HUES48 (cell line): Measurements from ENCODE around the gene DPP8.
"Not testable (repeated sequence)": the region's sequence is repeated elsewhere in the genome, so short reads cannot be mapped to it uniquely, and the experiment has no call there.

Experiments
- H3K27ac ChIP-seq: one replicate; pipeline ENCODE4 v1.7.0; 2013; ENCODE audit warnings: low read depth, low read length, inconsistent platforms
- H3K27me3 ChIP-seq: 2 replicates; pipeline ENCODE4 v1.6.1; 2013; ENCODE audit warnings: mild to moderate bottlenecking, low read length; ENCODE audit not compliant: control insufficient read depth, insufficient read depth
- H3K36me3 ChIP-seq: 2 replicates; pipeline ENCODE4 v1.6.1; 2013; ENCODE audit warnings: low read length; ENCODE audit not compliant: control insufficient read depth, insufficient read depth
- H3K4me1 ChIP-seq: 2 replicates; pipeline ENCODE4 v1.6.1; 2013; ENCODE audit warnings: mild to moderate bottlenecking, low read length; ENCODE audit not compliant: control insufficient read depth, insufficient read depth
- H3K4me3 ChIP-seq: 2 replicates; pipeline ENCODE4 v1.5.1; 2013; ENCODE audit warnings: mild to moderate bottlenecking, low read depth, low read length
- H3K9ac ChIP-seq: 2 replicates; pipeline ENCODE4 v1.6.1; 2013; ENCODE audit warnings: mild to moderate bottlenecking, low read depth, low read length, moderate library complexity
- H3K9me3 ChIP-seq: 2 replicates; pipeline ENCODE4 v1.6.1; 2013; ENCODE audit warnings: low read length; ENCODE audit not compliant: control insufficient read depth, insufficient read depth

Gene DPP8

GRCh38 chr15:65468229-65468909, 49.1 kb downstream of the DPP8 start:
- Histone ChIP-seq H3K36me3 (peaks cover 74% of the 10 kb centered on the region), H3K4me3 (no peak overlapping the region), H3K9me3 (no peaks in the 10 kb centered on the region), H3K27ac (no peak overlapping the region), H3K4me1 (no peaks in the 10 kb centered on the region), H3K9ac (no peak overlapping the region), H3K27me3 (no peaks in the 10 kb centered on the region)

GRCh38 chr15:65466901-65467300, 50.6 kb downstream of the DPP8 start:
- Histone ChIP-seq H3K36me3 (peaks cover 71% of the 10 kb centered on the region), H3K9me3 (no peaks in the 10 kb centered on the region), H3K4me3 (no peak overlapping the region), H3K27me3 (no peaks in the 10 kb centered on the region), H3K4me1 (no peaks in the 10 kb centered on the region), H3K27ac (no peak overlapping the region), H3K9ac (no peak overlapping the region)

- H3K4me3 ChIP-seq, H3K27me3 ChIP-seq, H3K9me3 ChIP-seq, H3K9ac ChIP-seq, H3K4me1 ChIP-seq, H3K27ac ChIP-seq: not testable (repeated sequence)
- H3K36me3 ChIP-seq, result peaks cover 88% of the 10 kb centered on the region
Observed at GRCh38 chr15:65463096-65463495, 54.4 kb downstream of the DPP8 start.

- H3K9ac ChIP-seq, result no peak overlapping the region
- H3K27ac ChIP-seq, result no peak overlapping the region
- H3K36me3 ChIP-seq, result peaks cover 85% of the 10 kb centered on the region
- H3K4me1 ChIP-seq, result no peaks in the 10 kb centered on the region
- no peaks in the 10 kb centered on the region for H3K9me3 ChIP-seq
- H3K4me3 ChIP-seq, result no peak overlapping the region
- no peaks in the 10 kb centered on the region for H3K27me3 ChIP-seq
Observed at GRCh38 chr15:65460741-65461347, 56.6 kb downstream of the DPP8 start.

- not testable (repeated sequence) for H3K27me3 ChIP-seq, H3K4me1 ChIP-seq, H3K9ac ChIP-seq, H3K27ac ChIP-seq, H3K9me3 ChIP-seq, H3K4me3 ChIP-seq
- peaks cover 88% of the 10 kb centered on the region for H3K36me3 ChIP-seq
Observed at GRCh38 chr15:65455256-65455655, 62.2 kb downstream of the DPP8 start.

GRCh38 chr15:65451989-65452388, 65.5 kb downstream of the DPP8 start:
- Histone ChIP-seq H3K9ac (no peak overlapping the region), H3K27ac (no peak overlapping the region), H3K4me1 (no peaks in the 10 kb centered on the region), H3K4me3 (no peak overlapping the region), H3K36me3 (peaks cover 81% of the 10 kb centered on the region), H3K9me3 (no peaks in the 10 kb centered on the region), H3K27me3 (no peaks in the 10 kb centered on the region)

GRCh38 chr15:65450556-65450955, 66.9 kb downstream of the DPP8 start:
- H3K9me3 ChIP-seq, result no peaks in the 10 kb centered on the region
- no peaks in the 10 kb centered on the region for H3K27me3 ChIP-seq
- no peak overlapping the region for H3K4me3 ChIP-seq
- no peak overlapping the region for H3K27ac ChIP-seq
- H3K9ac ChIP-seq, result no peak overlapping the region
- H3K36me3 ChIP-seq, result peaks cover 82% of the 10 kb centered on the region
- no peaks in the 10 kb centered on the region for H3K4me1 ChIP-seq

- Histone ChIP-seq H3K4me1 (no peaks in the 10 kb centered on the region), H3K9ac (no peak overlapping the region), H3K4me3 (no peak overlapping the region), H3K36me3 (peaks cover 63% of the 10 kb centered on the region), H3K27me3 (no peaks in the 10 kb centered on the region), H3K9me3 (no peaks in the 10 kb centered on the region), H3K27ac (no peak overlapping the region)
Observed at GRCh38 chr15:65447145-65447544, 70.3 kb downstream of the DPP8 start.

- H3K9me3 ChIP-seq, result no peaks in the 10 kb centered on the region
- no peaks in the 10 kb centered on the region for H3K4me1 ChIP-seq
- no peak overlapping the region for H3K4me3 ChIP-seq
- H3K9ac ChIP-seq, result no peak overlapping the region
- no peaks in the 10 kb centered on the region for H3K27me3 ChIP-seq
- H3K27ac ChIP-seq, result no peak overlapping the region
- H3K36me3 ChIP-seq, result no peaks in the 10 kb centered on the region
Observed at GRCh38 chr15:65434201-65434600, 83.3 kb downstream of the DPP8 start.

- Histone ChIP-seq H3K9me3 (no peaks in the 10 kb centered on the region), H3K4me1 (no peaks in the 10 kb centered on the region), H3K27ac (no peak overlapping the region), H3K4me3 (no peak overlapping the region), H3K36me3 (no peaks in the 10 kb centered on the region), H3K9ac (no peak overlapping the region), H3K27me3 (no peaks in the 10 kb centered on the region)
Observed at GRCh38 chr15:65431731-65432130, 85.8 kb downstream of the DPP8 start.

- no peaks in the 10 kb centered on the region for H3K36me3 ChIP-seq
- no peaks in the 10 kb centered on the region for H3K9me3 ChIP-seq
- no peak overlapping the region for H3K4me3 ChIP-seq
- H3K4me1 ChIP-seq, result peaks cover 8% of the 10 kb centered on the region
- peaks cover 18% of the 10 kb centered on the region for H3K27me3 ChIP-seq
- H3K9ac ChIP-seq, result no peak overlapping the region
- H3K27ac ChIP-seq, result no peak overlapping the region
Observed at GRCh38 chr15:65426216-65426853, 91.2 kb downstream of the DPP8 start.
